GM12873 (cell line): ENCODE results near the gene NKAIN4.

Experiments used
- TF ChIP-seq, protein P1 (sequence below): IDR thresholded peaks from 2 replicates; pipeline ENCODE4 v1.5.1; 2012; ENCODE audit warnings: low read depth, mild to moderate bottlenecking, moderate library complexity, low read length, control low read depth; ENCODE audit not compliant: insufficient read depth; ENCODE audit errors: missing control alignments

The NKAIN4 gene

GRCh38 chr20:63283397-63284082 lies 29.3 kb upstream of the NKAIN4 start:
- TF ChIP-seq, protein P1, sequence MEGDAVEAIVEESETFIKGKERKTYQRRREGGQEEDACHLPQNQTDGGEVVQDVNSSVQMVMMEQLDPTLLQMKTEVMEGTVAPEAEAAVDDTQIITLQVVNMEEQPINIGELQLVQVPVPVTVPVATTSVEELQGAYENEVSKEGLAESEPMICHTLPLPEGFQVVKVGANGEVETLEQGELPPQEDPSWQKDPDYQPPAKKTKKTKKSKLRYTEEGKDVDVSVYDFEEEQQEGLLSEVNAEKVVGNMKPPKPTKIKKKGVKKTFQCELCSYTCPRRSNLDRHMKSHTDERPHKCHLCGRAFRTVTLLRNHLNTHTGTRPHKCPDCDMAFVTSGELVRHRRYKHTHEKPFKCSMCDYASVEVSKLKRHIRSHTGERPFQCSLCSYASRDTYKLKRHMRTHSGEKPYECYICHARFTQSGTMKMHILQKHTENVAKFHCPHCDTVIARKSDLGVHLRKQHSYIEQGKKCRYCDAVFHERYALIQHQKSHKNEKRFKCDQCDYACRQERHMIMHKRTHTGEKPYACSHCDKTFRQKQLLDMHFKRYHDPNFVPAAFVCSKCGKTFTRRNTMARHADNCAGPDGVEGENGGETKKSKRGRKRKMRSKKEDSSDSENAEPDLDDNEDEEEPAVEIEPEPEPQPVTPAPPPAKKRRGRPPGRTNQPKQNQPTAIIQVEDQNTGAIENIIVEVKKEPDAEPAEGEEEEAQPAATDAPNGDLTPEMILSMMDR: no peak

GRCh38 chr20:63282946-63283345 lies 28.7 kb upstream of the NKAIN4 start:
- TF ChIP-seq, protein P1: no peak

DNA sequence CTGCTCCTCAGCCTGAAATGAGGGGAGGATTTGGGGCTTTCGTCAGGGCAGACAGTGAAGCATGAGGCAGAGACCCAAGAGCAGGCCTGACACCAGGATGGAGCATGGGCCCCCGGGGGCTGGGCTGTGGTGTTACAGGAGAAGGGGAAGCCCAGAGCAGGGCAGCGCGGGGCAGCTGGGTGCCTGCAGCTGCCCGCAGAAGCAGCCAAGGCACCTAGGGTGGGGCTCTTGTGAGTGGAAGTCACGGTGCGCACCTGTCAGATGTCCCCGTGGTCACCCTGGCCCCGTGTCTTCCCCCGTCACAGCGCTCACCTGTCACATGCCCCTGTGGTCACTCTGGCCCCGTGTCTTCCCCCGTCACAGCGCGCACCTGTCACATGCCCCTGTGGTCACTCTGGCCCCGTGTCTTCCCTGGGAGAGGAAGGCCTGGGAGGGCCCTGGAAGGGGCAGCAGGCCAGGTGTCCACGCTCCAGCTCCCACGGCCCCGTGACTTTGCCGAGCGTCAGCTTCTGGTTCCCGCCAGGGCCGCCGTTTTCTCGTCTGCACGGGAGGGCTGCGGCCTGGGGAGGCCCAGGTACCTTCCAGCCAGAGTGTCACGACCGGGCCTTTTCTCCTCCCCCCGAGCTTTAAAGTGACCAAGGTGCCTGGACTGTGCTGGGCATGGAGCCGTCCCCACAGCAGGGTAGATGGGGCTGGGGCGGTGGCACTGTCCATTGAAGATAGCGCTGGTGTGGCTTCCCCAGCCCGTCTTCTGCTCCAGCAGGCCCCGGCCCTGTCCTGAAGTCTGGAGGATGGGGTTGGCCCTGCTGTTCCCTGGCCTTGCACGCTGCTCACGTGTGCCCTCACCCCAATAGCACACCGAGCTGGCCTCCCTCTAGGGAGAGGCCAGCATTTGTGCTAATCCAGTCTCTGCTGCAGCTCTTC lies 27.7 kb upstream of the NKAIN4 start:
- TF ChIP-seq, protein P1: no peak

- TF ChIP-seq, protein P1: peak; percentile 37
Measured at GRCh38 chr20:63280929-63281545, 26.8 kb upstream of the NKAIN4 start.

GRCh38 chr20:63280371-63280770 lies 26.1 kb upstream of the NKAIN4 start:
- TF ChIP-seq, protein P1: no peak

DNA sequence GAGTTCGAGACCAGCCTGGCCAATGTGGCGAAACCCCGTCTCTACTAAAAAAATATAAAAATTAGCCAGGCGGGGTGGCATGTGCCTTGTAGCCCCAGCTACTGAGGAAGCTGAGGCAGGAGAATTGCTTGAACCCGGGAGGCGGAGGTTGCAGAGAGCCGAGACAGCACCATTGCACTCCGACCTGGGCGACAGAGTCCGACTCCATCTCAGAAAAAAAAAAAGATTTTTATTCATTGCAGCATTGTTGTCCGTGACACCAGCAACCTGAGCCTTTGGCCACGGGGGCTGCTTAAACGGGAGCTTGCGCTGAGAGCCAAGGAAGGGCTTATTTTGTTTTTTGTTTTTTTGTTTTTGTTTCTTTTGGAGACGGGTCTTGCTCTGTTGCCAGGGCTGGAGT lies 25.7 kb upstream of the NKAIN4 start:
- TF ChIP-seq, protein P1: no peak

DNA sequence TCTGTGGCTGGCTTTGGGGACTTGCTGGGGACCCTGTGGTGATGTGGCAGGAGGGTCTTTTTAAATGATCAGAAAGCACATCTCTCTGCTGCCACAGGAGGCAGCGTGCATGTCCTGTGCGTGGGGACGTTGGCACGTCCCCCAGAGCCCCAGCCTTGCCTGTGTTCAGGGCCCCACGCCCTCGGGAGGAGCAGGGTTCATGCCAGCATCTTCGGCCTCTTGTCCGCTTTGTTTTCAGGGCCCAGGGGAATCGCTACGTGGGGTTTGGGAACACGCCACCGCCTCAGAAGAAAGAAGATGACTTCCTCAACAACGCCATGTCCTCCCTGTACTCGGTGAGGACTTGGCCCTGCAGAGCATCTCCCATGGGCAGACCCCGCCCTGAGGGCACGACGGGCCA lies 24.4 kb upstream of the NKAIN4 start:
- TF ChIP-seq, protein P1: peak; percentile 1
